GM12874 (cell line): ENCODE data around the gene GABRB3.

ENCODE experiments used
- TF ChIP-seq, protein P1 (sequence below): IDR thresholded peaks from 2 replicates; pipeline ENCODE4 v1.5.1; 2011; ENCODE audit warnings: low read depth, mild to moderate bottlenecking, control low read depth, low read length, moderate library complexity; ENCODE audit not compliant: insufficient read depth

Gene GABRB3

DNA sequence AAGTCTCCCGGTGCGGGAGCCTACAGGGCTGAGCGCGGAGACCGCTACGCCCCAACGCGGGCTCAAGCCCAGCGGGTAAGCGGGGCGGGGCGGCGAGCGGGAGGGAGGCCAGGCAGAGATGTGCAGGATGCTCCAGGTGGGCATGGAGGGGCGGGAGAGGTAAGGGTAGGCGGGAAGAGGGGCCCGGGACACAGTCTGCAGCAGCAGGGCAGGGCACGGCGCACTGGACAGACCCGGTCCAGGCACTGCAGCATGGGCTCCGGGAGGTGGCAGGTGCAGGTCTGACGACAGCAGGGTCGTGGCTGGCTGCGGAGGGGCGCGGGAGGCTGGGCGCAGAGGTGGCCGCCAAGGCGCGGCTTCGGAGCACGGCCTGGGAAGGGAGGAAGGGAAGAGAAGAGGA lies 102.8 kb downstream of the GABRB3 start:
- TF ChIP-seq, protein P1, sequence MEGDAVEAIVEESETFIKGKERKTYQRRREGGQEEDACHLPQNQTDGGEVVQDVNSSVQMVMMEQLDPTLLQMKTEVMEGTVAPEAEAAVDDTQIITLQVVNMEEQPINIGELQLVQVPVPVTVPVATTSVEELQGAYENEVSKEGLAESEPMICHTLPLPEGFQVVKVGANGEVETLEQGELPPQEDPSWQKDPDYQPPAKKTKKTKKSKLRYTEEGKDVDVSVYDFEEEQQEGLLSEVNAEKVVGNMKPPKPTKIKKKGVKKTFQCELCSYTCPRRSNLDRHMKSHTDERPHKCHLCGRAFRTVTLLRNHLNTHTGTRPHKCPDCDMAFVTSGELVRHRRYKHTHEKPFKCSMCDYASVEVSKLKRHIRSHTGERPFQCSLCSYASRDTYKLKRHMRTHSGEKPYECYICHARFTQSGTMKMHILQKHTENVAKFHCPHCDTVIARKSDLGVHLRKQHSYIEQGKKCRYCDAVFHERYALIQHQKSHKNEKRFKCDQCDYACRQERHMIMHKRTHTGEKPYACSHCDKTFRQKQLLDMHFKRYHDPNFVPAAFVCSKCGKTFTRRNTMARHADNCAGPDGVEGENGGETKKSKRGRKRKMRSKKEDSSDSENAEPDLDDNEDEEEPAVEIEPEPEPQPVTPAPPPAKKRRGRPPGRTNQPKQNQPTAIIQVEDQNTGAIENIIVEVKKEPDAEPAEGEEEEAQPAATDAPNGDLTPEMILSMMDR, result no peak

DNA sequence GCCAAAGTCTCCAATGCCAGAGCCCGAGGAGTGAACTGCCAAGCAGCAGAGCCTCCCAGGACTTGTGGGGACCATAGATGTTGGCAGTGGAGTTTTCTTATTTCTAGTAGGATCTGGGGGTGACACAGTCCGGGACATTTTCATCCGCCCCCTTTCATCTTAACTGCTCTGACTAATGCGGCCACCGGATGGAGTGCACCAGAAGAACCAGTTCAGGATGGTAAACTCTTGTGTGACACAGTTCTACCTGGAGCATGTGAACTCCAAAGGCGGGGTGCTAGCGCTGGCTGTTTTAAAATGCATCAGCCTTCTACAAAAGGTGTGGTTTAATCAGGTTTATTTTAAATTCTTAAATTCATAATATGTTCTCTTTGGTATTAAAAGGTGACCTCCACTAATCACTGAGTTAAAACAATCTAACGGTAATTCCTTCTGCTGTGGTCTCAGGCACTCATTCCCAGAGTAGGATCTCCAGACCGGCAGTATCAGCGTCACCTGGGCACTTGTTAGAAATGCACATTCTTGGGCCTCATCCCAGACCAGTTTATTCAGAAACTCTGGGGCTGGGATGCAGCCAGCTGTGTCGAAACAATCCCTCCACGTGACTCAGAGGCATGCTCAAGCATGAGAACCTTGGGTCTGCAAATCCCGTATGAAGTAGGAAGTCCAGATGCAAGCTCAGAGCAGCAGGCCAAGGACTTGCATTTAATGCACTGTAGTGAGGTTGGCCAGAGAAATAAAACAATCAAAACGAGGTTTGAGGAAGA lies 105.5 kb downstream of the GABRB3 start:
- TF ChIP-seq, protein P1, result no peak

DNA sequence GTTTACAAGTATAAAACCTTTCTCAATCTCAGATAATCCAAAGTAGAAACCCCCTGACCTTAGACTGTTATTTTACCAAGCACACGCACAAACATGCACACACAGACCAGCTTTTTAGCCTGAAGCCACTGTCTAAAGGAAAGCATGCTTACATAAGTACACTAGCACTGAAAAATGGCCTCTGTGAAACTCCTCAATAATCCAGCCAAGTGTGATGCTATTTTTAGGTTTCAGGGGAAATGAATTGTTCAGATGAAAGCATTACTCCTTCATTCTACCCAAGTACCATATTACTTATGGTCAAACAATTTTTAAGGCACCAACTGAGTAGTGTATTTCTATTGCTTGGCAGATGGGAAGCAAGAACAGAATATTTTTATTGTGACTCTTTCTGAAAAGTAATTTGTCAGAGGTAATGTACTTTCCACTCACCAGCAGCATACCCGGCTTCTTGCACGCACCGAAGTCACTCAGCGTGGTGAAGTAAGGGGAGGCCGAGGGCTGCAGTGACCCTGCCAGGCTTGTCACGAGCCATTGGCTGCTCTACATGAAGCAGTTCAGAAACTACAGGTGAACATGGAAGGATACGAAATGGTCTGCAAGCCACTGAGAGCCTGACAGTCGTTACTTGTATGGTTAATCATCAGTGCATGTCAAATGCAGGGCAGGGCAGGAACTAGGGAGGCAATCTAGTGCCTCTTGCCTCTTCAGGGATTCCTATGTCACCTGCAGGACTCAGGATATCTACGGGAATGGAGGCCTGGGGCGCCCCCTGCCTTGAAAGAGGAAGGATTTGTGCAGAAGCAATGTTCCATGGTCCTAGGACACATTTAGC lies 106.7 kb downstream of the GABRB3 start:
- TF ChIP-seq, protein P1, result no peak

DNA sequence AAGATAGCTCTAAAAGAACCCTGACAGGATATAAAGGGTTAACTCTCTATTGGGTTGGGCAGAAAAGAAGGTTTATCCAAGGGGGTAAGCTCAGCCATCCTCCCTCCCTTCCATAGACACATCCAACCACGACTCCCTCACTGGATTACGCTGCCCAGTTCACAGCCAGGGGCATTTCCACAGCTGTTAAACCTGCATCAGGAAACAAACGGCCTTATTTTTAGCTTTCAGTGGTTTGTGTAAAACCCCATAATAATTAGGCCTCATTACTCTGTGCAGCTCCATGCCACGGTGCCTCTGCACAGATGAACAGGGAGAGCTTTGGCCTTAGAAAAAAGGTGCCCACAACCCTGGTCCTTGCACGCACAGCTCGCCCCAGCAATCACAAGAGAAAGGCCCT lies 110.6 kb downstream of the GABRB3 start:
- TF ChIP-seq, protein P1, result no peak

DNA sequence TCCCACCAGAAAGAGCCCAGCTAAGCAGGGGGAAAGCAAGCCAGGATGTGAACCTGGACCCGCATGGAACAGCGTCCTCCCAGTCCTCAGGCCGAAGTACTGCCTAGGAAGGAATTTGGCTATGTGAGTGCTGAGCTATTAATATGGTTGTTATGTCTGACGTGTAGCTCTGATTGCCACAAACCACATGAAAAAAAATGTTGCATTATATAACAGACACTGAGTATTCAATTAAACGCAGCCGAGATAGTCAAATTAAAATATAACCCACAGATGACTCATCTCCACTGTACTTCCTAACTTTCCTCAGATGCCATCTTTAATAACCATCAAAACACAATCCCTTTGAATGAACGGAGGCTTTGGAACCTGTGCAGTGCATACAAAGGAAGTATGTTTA lies 111.1 kb downstream of the GABRB3 start:
- TF ChIP-seq, protein P1, result no peak

DNA sequence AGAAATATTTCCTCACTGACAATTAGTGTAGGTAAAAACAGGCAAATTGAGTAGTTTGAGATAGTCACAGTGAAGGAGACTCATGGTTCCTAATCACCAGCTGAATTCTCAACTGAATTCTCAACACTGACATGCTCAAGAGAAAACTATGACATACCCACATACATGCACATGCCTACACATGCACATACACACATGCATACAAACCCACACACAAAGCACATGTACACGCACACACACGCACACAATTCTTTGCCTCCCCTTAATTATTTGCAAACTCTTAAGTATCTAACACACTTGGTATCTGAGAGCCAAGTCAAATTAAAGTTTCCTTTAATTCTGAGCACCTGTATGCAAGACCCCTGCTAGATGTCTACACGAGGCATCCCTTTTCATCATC lies 111.8 kb downstream of the GABRB3 start:
- TF ChIP-seq, protein P1, result no peak

DNA sequence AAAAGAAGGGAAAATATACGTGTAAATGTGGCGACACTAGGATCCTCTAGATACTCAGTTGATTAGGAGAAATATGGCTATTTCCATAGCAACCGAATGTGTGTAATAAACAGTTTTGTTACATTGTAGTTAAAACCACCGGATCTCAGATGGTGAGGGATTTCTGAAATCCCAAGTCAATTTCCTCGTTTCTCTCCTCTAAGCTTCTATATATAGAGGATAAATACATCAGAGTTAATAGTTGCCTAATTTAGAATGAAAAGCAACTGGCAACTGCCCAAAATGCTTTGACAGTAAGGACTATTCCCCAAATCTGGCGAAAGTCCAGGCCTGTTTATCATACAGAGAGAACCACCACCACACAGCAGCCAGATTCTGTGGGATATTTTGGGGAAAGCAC lies 112.6 kb downstream of the GABRB3 start:
- TF ChIP-seq, protein P1, result no peak
